ENCODE results near the gene ECT2L. TPM values are rescaled to one million over a fixed set of nuclear protein-coding genes. Genes with fewer than 3 reads are reported as not detected.

ECT2L gene
- total RNA-seq (2014; rRNA removed; shearing (Covaris generic)) (0.03 TPM in 1 of 2 replicates, not detected in the other), polyA plus RNA-seq (2016; fragmentation: Nextera tagmentation; extraction: Ambion mirVana) (0.14 and 0.15 TPM in 2 replicates)
- long read RNA-seq = 0 reads

- DNase-seq (ENCODE audit: low spot score) (peak; percentile 92), ATAC-seq (peak; percentile 95)
- H3K27ac ChIP-seq (ENCODE audit: low read depth) = 0 out of 2 replicates have a peak within 1 kb of the TSS, but pooled peaks have one; percentile 65
- peaks cover 8% of the 10 kb centered on the region; the same call in 1 of the 2 replicates for H3K4me1 ChIP-seq (ENCODE audit: insufficient read depth)
- no peaks in the 10 kb centered on the region for H3K36me3 ChIP-seq (ENCODE audit: insufficient read depth)
- H3K79me2 ChIP-seq (replicated peaks; ENCODE audit: insufficient read depth) = no peaks in the 10 kb centered on the region
- peaks cover 10% of the 10 kb centered on the region; the same call in 2 of the 3 replicates for H3K9me3 Mint-ChIP-seq
- no peaks in the 10 kb centered on the region for H3F3A ChIP-seq (replicated peaks; ENCODE audit: low read depth)
- no peaks in the 10 kb centered on the region; the same call in 2 of the 3 replicates for H3K36me3 Mint-ChIP-seq (ENCODE audit: low read depth)
- H3K4me3 ChIP-seq = peak within 1 kb of the TSS; percentile 65
- H3K4me2 ChIP-seq = peak within 1 kb of the TSS; percentile 94
- H3K27ac Mint-ChIP-seq = no peak within 1 kb of the TSS
- peaks cover 5% of the 10 kb centered on the region for H3K27me3 Mint-ChIP-seq (ENCODE audit: insufficient read depth, low read depth, poor library complexity)
- H4K20me1 ChIP-seq (replicated peaks; ENCODE audit: insufficient read depth) = no peaks in the 10 kb centered on the region
- H3K27me3 ChIP-seq (ENCODE audit: insufficient read depth) = peaks cover 11% of the 10 kb centered on the region; the same call in 1 of the 2 replicates
- peak within 1 kb of the TSS; percentile 74 for H3K4me3 Mint-ChIP-seq
- TF ChIP-seq NANOG (IDR thresholded peaks at IDR 0.05; ENCODE audit: borderline replicate concordance) (no peak), POLR2AphosphoS5 (IDR thresholded peaks at IDR 0.05; ENCODE audit: low read depth) (no peak; the same call in 1 of the 2 replicates), JUNB (IDR thresholded peaks at IDR 0.05; ENCODE audit: unreplicated experiment) (no peak), CTCF (conservative IDR thresholded peaks at IDR 0.05; ENCODE audit: low read depth in 2 of 2) (no peak), ZNF331 (CRISPR knock-in tag; IDR thresholded peaks at IDR 0.05; ENCODE audit: low read depth) (no peak), ETS1 (IDR thresholded peaks at IDR 0.05) (no peak), REST (IDR thresholded peaks at IDR 0.05; ENCODE audit: unreplicated experiment) (no peak), ZNF462 (CRISPR knock-in tag; IDR thresholded peaks at IDR 0.05) (no peak), ZNF114 (CRISPR knock-in tag; IDR thresholded peaks at IDR 0.05) (no peak), CREB1 (CRISPR knock-in tag; IDR thresholded peaks at IDR 0.05; ENCODE audit: low read depth) (no peak), EZH2phosphoT487 (IDR thresholded peaks at IDR 0.05; ENCODE audit: unreplicated experiment) (no peak)
- no peaks in the 10 kb centered on the region; the same call in 2 of the 3 replicates for H3K4me1 Mint-ChIP-seq
- peak within 1 kb of the TSS; percentile 96 for H2AFZ ChIP-seq
- H3K9me2 ChIP-seq (ENCODE audit: insufficient read depth) = no peaks in the 10 kb centered on the region
Observed at GRCh38 chr6:138795809-138796603, at the start of gene ECT2L. ECT2L (plus strand) TSS chr6:138796087; CDS start chr6:138813275, 17,188 bp downstream.
